Left ventricle myocardium inferior (tissue), 1 donor: Measurements from ENCODE around the gene CHST10. TPM values are rescaled to one million over a fixed set of nuclear protein-coding genes. Genes with fewer than 3 reads are reported as not detected.
"Not testable (repeated sequence)": the region's sequence is repeated elsewhere in the genome, so short reads cannot be mapped to it uniquely, and the experiment has no call there.

ENCODE experiments used
- DNase-seq: peaks from one replicate; pipeline ENCODE4 v3.0.0-alpha.2; 2020
- H3K27ac ChIP-seq: fragments of 200-600 bp; replicated peaks from 2 replicates; pipeline ENCODE4 v1.8.0; 2021
- H3K27me3 ChIP-seq: fragments of 200-600 bp; 2 replicates; pipeline ENCODE4 v1.8.0; 2021; ENCODE audit warnings: low read depth
- H3K36me3 ChIP-seq: fragments of 200-600 bp; 2 replicates; pipeline ENCODE4 v1.8.0; 2021
- H3K4me1 ChIP-seq: fragments of 200-600 bp; 2 replicates; pipeline ENCODE4 v1.8.0; 2021
- H3K4me3 ChIP-seq: fragments of 200-600 bp; 2 replicates; pipeline ENCODE4 v1.8.0; 2021; ENCODE audit warnings: mild to moderate bottlenecking, moderate library complexity
- H3K9me3 ChIP-seq: fragments of 200-600 bp; replicated peaks from 2 replicates; pipeline ENCODE4 v1.8.0; 2021
- intact Hi-C: fragments of 100-400 bp; cut with micrococcal nuclease; formaldehyde crosslinking; loops from one replicate; pipeline ENCODE4 v1.11.0; 2022
- total RNA-seq: library from RNA; stranded (reverse); fragmentation: NEBNext Ultra II Directional; extraction: Animal tissue kit (Norgen Biotek cat#: 25700); gene quantifications from one replicate; pipeline ENCODE4 v1.2.1, GENCODE V29; 2021
- TF ChIP-seq, protein P1 (sequence below): fragments of 200-600 bp; IDR thresholded peaks from 2 replicates; pipeline ENCODE4 v1.8.0; 2021; ENCODE audit warnings: antibody characterized with exemption, mild to moderate bottlenecking, borderline replicate concordance
- donor health status: DM: no; HTN: yes; CAD: no; lungs with severe emphysema.

CHST10 gene
- total RNA-seq, 1 donor from 2014 or later, result 11.6 TPM

DNA sequence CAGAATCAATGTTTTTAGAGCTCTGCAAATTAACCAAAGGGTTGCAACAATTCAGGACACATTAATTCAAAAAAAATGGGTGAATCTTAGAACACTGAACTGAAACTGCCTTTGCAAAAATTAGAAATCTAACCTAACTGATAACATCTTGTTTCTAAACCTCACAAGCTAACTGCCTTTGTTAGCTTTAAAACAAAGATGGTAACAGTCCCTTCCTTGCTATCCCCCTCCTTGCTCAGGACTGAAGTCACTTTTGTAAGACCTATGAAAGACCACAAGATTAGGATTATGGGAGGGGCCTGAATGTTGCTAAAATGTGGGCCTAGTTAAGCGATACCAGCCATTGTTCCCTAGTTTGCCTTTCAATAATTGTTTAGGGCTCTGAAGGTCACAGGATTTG, 50.3 kb downstream of the CHST10 start:
- intact Hi-C loops, result no loop called here
- H3K36me3 ChIP-seq, result no peaks in the 10 kb centered on the region
- TF ChIP-seq, protein P1, sequence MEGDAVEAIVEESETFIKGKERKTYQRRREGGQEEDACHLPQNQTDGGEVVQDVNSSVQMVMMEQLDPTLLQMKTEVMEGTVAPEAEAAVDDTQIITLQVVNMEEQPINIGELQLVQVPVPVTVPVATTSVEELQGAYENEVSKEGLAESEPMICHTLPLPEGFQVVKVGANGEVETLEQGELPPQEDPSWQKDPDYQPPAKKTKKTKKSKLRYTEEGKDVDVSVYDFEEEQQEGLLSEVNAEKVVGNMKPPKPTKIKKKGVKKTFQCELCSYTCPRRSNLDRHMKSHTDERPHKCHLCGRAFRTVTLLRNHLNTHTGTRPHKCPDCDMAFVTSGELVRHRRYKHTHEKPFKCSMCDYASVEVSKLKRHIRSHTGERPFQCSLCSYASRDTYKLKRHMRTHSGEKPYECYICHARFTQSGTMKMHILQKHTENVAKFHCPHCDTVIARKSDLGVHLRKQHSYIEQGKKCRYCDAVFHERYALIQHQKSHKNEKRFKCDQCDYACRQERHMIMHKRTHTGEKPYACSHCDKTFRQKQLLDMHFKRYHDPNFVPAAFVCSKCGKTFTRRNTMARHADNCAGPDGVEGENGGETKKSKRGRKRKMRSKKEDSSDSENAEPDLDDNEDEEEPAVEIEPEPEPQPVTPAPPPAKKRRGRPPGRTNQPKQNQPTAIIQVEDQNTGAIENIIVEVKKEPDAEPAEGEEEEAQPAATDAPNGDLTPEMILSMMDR, result no peak
- no peak overlapping the region for H3K4me3 ChIP-seq
- H3K27me3 ChIP-seq, result no peaks in the 10 kb centered on the region
- H3K9me3 ChIP-seq, result peaks cover 43% of the 10 kb centered on the region
- peaks cover 8% of the 10 kb centered on the region for H3K4me1 ChIP-seq
- DNase-seq, result no peak
- no peak overlapping the region for H3K27ac ChIP-seq

DNA sequence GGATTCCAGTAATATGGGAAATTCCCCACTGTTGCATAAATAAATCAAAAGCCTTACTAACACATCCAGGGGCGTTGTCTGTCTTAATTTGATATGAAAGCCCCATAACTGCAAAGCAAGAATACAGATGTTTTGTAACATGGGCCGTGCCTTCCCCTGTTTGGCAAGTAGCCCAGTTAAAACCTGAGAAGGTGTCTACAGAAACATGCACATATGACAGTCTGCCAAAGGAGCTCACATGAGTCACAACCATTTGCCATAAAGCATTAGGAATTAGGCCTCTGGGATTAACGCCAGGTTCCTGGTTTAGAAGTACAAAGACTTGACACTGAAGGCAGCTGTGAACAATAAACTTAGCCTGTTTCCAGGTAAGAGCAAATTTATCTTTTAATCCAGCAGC, 52.0 kb downstream of the CHST10 start:
- intact Hi-C loops, result no loop called here

DNA sequence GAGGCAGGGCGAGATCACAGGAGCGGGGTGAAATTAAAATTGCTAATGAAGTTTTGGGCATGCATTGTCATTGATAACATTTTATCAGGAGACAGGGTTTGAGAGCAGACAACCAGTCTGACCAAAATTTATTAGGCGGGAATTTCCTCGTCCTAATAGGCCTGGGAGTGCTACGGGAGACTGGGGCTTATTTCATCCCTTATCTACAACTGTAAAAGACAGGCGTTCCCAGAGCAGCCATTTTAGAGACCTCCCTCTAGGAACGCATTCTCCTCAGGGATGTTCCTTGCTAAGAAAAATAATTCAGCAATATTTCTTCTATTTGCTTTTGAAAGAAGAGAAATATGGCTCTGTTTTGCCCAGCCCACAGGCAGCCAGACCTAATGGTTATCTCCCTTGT, 55.2 kb downstream of the CHST10 start:
- DNase-seq, intact Hi-C loops, H3K36me3 ChIP-seq, H3K4me1 ChIP-seq, H3K4me3 ChIP-seq, H3K27ac ChIP-seq, H3K27me3 ChIP-seq: not testable (repeated sequence)
- peaks cover 32% of the 10 kb centered on the region for H3K9me3 ChIP-seq

More for the DNA sequence above, 52.0 kb downstream of the CHST10 start:
- Histone ChIP-seq H3K27ac (no peak overlapping the region), H3K4me1 (peaks cover 8% of the 10 kb centered on the region), H3K27me3 (no peaks in the 10 kb centered on the region), H3K4me3 (no peak overlapping the region), H3K9me3 (peaks cover 43% of the 10 kb centered on the region), H3K36me3 (no peaks in the 10 kb centered on the region)
- TF ChIP-seq, protein P1, result no peak
- DNase-seq, result no peak

- H3K9me3 ChIP-seq, result peaks cover 32% of the 10 kb centered on the region
- no peaks in the 10 kb centered on the region for H3K4me1 ChIP-seq
- intact Hi-C loops, result no loop called here
- DNase-seq, result no peak
- no peak overlapping the region for H3K4me3 ChIP-seq
- TF ChIP-seq, protein P1, result no peak
- peaks cover 15% of the 10 kb centered on the region for H3K27me3 ChIP-seq
- no peaks in the 10 kb centered on the region for H3K36me3 ChIP-seq
- H3K27ac ChIP-seq, result no peak overlapping the region
These were observed 57.9 kb downstream of the CHST10 start for GRCh38 chr2:100359576-100359975.

- TF ChIP-seq, protein P1, result no peak
- intact Hi-C loops, result no loop called here
These were observed 58.9 kb downstream of the CHST10 start for GRCh38 chr2:100358554-100358953.

GRCh38 chr2:100352521-100352920, 64.9 kb downstream of the CHST10 start:
- Histone ChIP-seq H3K4me3 (no peak overlapping the region), H3K27me3 (peaks cover 59% of the 10 kb centered on the region), H3K27ac (no peak overlapping the region), H3K9me3 (no peaks in the 10 kb centered on the region), H3K4me1 (no peaks in the 10 kb centered on the region), H3K36me3 (no peaks in the 10 kb centered on the region)
- no peak for DNase-seq
- TF ChIP-seq, protein P1, result no peak
- intact Hi-C loops, result no loop called here

More at GRCh38 chr2:100358554-100358953, 58.9 kb downstream of the CHST10 start:
- Histone ChIP-seq H3K9me3 (peaks cover 32% of the 10 kb centered on the region), H3K4me3 (no peak overlapping the region), H3K27me3 (peaks cover 15% of the 10 kb centered on the region), H3K36me3 (no peaks in the 10 kb centered on the region), H3K27ac (no peak overlapping the region), H3K4me1 (no peaks in the 10 kb centered on the region)
- no peak for DNase-seq
